HEK293T (cell line): Measurements from ENCODE around the gene LANCL2.

Experiments
- CTCF ChIA-PET: fragments of 350-600 bp; formaldehyde crosslinking; extraction: SDS; loops from one replicate; lab custom pipeline; 2021; ENCODE audit warnings: antibody characterized with exemption, inconsistent platforms; lab: Yijun Ruan, JAX
- POLR2A ChIA-PET: fragments of 350-600 bp; formaldehyde crosslinking; extraction: SDS; loops from one replicate; lab custom pipeline; 2020; ENCODE audit warnings: antibody characterized with exemption, inconsistent platforms; lab: Yijun Ruan, JAX
- DNase-seq: peaks from one replicate; pipeline ENCODE4 v3.0.0; 2012; ENCODE audit warnings: mixed read lengths; ENCODE audit errors: extremely low spot score
- ARNT ChIP-seq: fragments of 450-650 bp; IDR thresholded peaks from 2 replicates; pipeline ENCODE4 v1.6.1; 2017; ENCODE audit warnings: mild to moderate bottlenecking
- BHLHE40 ChIP-seq: fragments of 450-650 bp; IDR thresholded peaks from 2 replicates; pipeline ENCODE4 v1.6.1; 2016; ENCODE audit warnings: mild to moderate bottlenecking, moderate library complexity, borderline replicate concordance
- CTBP1 ChIP-seq: fragments of 450-650 bp; IDR thresholded peaks from 2 replicates; pipeline ENCODE4 v1.6.1; 2016; ENCODE audit warnings: borderline replicate concordance
- ELF4 ChIP-seq: fragments of 450-650 bp; IDR thresholded peaks from 2 replicates; pipeline ENCODE4 v1.6.1; 2017; ENCODE audit warnings: antibody characterized with exemption
- FOXA1 ChIP-seq: fragments of 450-650 bp; IDR thresholded peaks from 2 replicates; pipeline ENCODE4 v1.6.1; 2016; ENCODE audit warnings: mild to moderate bottlenecking
- FOXK2 ChIP-seq: fragments of 450-650 bp; IDR thresholded peaks from 2 replicates; pipeline ENCODE4 v1.6.1; 2016; ENCODE audit warnings: mild to moderate bottlenecking
- FOXM1 ChIP-seq: fragments of 450-650 bp; IDR thresholded peaks from 2 replicates; pipeline ENCODE4 v1.6.1; 2017; ENCODE audit warnings: mild to moderate bottlenecking, borderline replicate concordance
- HDGF ChIP-seq: fragments of 450-650 bp; IDR thresholded peaks from 2 replicates; pipeline ENCODE4 v1.6.1; 2017; ENCODE audit warnings: antibody characterized with exemption, borderline replicate concordance
- L3MBTL2 ChIP-seq: fragments of 450-650 bp; conservative IDR thresholded peaks from 2 replicates; pipeline ENCODE4 v1.6.1; 2016; ENCODE audit warnings: mild to moderate bottlenecking
- LEF1 ChIP-seq: fragments of 450-650 bp; IDR thresholded peaks from 2 replicates; pipeline ENCODE4 v1.6.1; 2017; ENCODE audit warnings: mild to moderate bottlenecking, borderline replicate concordance
- NFRKB ChIP-seq: fragments of 450-650 bp; IDR thresholded peaks from 2 replicates; pipeline ENCODE4 v1.6.1; 2016; ENCODE audit warnings: mild to moderate bottlenecking, moderate library complexity
- PKNOX1 ChIP-seq: fragments of 450-650 bp; IDR thresholded peaks from 2 replicates; pipeline ENCODE4 v1.6.1; 2016
- SP1 ChIP-seq: fragments of 450-650 bp; IDR thresholded peaks from 2 replicates; pipeline ENCODE4 v1.6.1; 2017
- SUZ12 ChIP-seq: fragments of 450-650 bp; IDR thresholded peaks from 2 replicates; pipeline ENCODE4 v1.6.1; 2016; ENCODE audit warnings: mild to moderate bottlenecking
- TARDBP ChIP-seq: fragments of 450-650 bp; IDR thresholded peaks from 2 replicates; pipeline ENCODE4 v1.6.1; 2016
- ZNF384 ChIP-seq: fragments of 450-650 bp; IDR thresholded peaks from 2 replicates; pipeline ENCODE4 v1.6.1; 2016

Gene LANCL2

GRCh38 chr7:55427342-55427741 lies 62.2 kb downstream of the LANCL2 start:
- no peak for TF ChIP-seq FOXK2
- no peak for TF ChIP-seq LEF1
- TF ChIP-seq ZNF384: no peak
- TF ChIP-seq HDGF: no peak
- TF ChIP-seq SP1: no peak
- TF ChIP-seq BHLHE40: no peak
- TF ChIP-seq NFRKB: no peak
- no peak for TF ChIP-seq FOXA1
- TF ChIP-seq ELF4: no peak
- TF ChIP-seq SUZ12: no peak
- no peak for TF ChIP-seq ARNT
- TF ChIP-seq FOXM1: no peak
- TF ChIP-seq TARDBP: no peak
- TF ChIP-seq PKNOX1: no peak
- no peak for TF ChIP-seq CTBP1
- TF ChIP-seq L3MBTL2: no peak
- DNase-seq: no peak
- ChIA-PET POLR2A (no interaction called here), CTCF (interaction anchor here (1.1 kb wide), 1 partner anchor 12 kb away, joined by 3 read pairs; no protein-coding TSS in a partner anchor)

- DNase-seq: no peak
- CTCF ChIA-PET: interaction anchor here (1.1 kb wide), 1 partner anchor 12 kb away, joined by 3 read pairs; no protein-coding TSS in a partner anchor
- POLR2A ChIA-PET: interaction anchor here (1.5 kb wide), 1 partner anchor 62 kb away, joined by 4 read pairs; no protein-coding TSS in a partner anchor
- no peak for TF ChIP-seq FOXM1
- no peak for TF ChIP-seq TARDBP
- no peak for TF ChIP-seq ELF4
- no peak for TF ChIP-seq SUZ12
- TF ChIP-seq BHLHE40: no peak
- TF ChIP-seq FOXA1: no peak
- TF ChIP-seq PKNOX1: no peak
- TF ChIP-seq ARNT: no peak
- no peak for TF ChIP-seq SP1
- TF ChIP-seq FOXK2: no peak
- no peak for TF ChIP-seq L3MBTL2
- no peak for TF ChIP-seq HDGF
These were observed 62.7 kb downstream of the LANCL2 start for GRCh38 chr7:55427800-55428199.

GRCh38 chr7:55429835-55430499 lies 64.8 kb downstream of the LANCL2 start:
- CTCF ChIA-PET: interaction anchor here (0.5 kb wide), 1 partner anchor 689 kb away, joined by 3 read pairs; no protein-coding TSS in a partner anchor
- POLR2A ChIA-PET: no interaction called here
- TF ChIP-seq ARNT (no peak), NFRKB (no peak), ELF4 (no peak), FOXK2 (no peak), L3MBTL2 (no peak), FOXA1 (no peak), HDGF (no peak), SP1 (no peak), TARDBP (no peak), CTBP1 (no peak), LEF1 (no peak), SUZ12 (no peak), FOXM1 (no peak), ZNF384 (no peak), PKNOX1 (no peak), BHLHE40 (no peak)
- DNase-seq: no peak

GRCh38 chr7:55431898-55432297 lies 66.8 kb downstream of the LANCL2 start:
- TF ChIP-seq SUZ12 (no peak), TARDBP (no peak), BHLHE40 (no peak), CTBP1 (no peak), PKNOX1 (no peak), HDGF (no peak), L3MBTL2 (no peak), ZNF384 (no peak), FOXK2 (no peak)
- ChIA-PET CTCF (no interaction called here), POLR2A (no interaction called here)
- DNase-seq: no peak

GRCh38 chr7:55432506-55432905 lies 67.4 kb downstream of the LANCL2 start:
- no peak for TF ChIP-seq FOXA1
- TF ChIP-seq FOXK2: no peak
- TF ChIP-seq L3MBTL2: no peak
- TF ChIP-seq CTBP1: no peak
- TF ChIP-seq LEF1: no peak
- TF ChIP-seq NFRKB: no peak
- TF ChIP-seq TARDBP: no peak
- TF ChIP-seq BHLHE40: no peak
- no peak for TF ChIP-seq SP1
- TF ChIP-seq SUZ12: no peak
- TF ChIP-seq PKNOX1: no peak
- TF ChIP-seq HDGF: no peak
- no peak for TF ChIP-seq FOXM1
- no peak for TF ChIP-seq ELF4
- CTCF ChIA-PET: interaction anchor here (0.7 to 1.7 kb wide), 2 partner anchors 9 to 13 kb away, joined by 3 read pairs; no protein-coding TSS in a partner anchor
- no peak for DNase-seq
- POLR2A ChIA-PET: no interaction called here
